IPS-NIHi11 (cell line): ENCODE measurements around the gene FRA10AC1.

Source experiments
- DNase-seq: peaks from one replicate; pipeline ENCODE4 v3.0.0; 2012; ENCODE audit warnings: mixed read lengths, low spot score

Gene FRA10AC1

DNA sequence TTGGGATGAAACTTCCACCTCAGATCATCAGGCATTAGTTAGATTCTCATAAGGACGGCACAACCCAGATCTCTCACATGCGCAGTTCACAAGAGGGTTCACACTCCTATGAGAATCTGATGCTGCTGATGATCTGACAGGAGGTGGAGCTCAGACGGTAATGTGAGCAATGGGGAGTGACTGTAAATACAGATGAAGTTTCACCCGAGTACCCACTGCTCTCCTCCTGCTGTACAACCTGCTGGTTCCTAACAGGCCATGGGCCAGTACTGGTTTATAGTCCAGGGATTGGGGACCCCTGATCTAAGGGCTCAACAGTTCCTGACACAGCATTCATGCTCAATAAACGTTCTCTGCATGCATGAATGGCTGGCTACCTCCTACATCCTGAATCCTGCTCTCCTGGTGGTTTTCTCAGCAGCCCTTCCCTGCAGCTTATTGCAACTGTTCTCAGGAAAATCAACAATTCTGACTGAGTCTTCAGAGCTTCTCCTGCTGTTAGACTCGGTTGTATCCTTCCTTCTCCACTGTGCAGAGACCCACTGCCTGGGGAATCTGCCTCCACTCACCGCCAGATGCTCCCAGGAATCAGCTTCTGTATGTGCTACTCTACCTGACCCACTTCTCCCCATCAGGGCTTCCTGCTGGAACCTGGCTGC lies 72.6 kb downstream of the FRA10AC1 start:
- no peak for DNase-seq

DNA sequence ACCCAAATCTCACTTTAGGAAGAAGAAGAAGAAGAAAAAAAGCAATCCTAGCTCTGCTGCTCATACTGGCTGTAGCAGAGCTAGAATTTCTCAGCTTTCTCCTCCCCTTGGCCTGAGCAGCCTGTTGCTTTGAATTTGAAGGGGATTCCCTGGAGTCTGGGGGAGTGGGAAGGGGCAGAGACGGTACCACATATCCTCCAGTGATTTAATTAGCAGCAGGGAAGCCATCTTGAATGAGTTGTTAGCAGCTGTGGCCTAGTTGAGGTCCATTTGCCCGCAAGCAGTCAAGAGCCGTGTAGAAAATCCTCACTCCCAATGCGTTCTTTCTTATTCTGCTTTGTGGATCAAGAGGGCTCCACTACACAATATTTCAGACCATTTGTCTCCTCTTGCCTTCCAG lies 73.5 kb downstream of the FRA10AC1 start:
- no peak for DNase-seq

DNA sequence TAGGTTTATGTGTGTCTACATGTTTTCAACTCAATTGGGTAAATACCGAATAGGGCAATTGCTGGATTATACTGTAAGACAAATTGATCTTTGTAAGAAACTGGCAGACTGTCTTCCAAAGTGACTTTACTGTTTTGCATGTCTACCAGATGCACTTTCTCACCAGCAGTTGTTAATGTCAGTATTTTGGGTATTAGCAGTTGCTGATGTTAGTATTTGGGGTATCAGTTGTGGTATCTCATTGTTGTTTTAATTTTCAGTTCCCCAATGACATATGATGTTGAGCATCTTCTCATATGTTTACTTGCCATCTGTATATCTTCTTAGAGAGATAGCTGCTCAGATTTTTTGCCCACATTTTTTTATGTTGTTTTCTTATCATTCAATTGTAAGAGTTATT lies 79.5 kb downstream of the FRA10AC1 start:
- no peak for DNase-seq

DNA sequence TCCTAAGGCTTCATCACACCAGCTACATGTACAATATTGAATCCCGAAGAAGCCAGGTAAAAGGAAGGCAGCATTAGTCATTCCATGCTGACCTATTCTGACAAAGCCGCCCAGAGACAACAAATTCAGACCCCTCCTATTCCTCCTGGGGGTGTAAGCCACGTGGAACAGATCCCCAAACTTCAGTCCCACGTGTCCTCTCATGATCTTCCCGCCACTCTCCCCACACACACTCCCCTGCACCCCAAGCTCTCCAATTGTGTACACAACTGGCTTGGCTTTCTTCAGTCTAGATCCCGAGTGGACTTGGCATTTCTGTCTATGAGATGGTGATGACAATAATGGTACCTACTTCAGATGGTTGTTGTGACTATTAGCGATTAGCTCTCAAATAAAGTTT lies 81.5 kb downstream of the FRA10AC1 start:
- no peak for DNase-seq
